NCI-H774 (cell line): ENCODE results near the gene FAM83E.

Experiments used
- DNase-seq: peaks from one replicate; lab custom pipeline; 2025; lab: John Stamatoyannopoulos, UW

FAM83E gene

GRCh38 chr19:48575931-48576622 is 38.8 kb downstream of the FAM83E start:
- no peak for DNase-seq

GRCh38 chr19:48573163-48573505 is 41.7 kb downstream of the FAM83E start:
- DNase-seq: no peak

GRCh38 chr19:48571378-48572162 is 43.3 kb downstream of the FAM83E start:
- peak; percentile 80 for DNase-seq

GRCh38 chr19:48569814-48570213 is 45.1 kb downstream of the FAM83E start:
- no peak for DNase-seq

- DNase-seq: no peak
These were observed 46.5 kb downstream of the FAM83E start for GRCh38 chr19:48568345-48568886.

- no peak for DNase-seq
These were observed 49.8 kb downstream of the FAM83E start for GRCh38 chr19:48565090-48565489.
